Activated CD4-positive, alpha-beta T cell treated with anti-CD3 and anti-CD28 coated beads, Interleukin-2, amount 10 ng/mL, durations not matched to agents 24 days and 14 days (primary cell): ENCODE results near the gene SERINC5. TPM values are rescaled to one million over a fixed set of nuclear protein-coding genes. Genes with fewer than 3 reads are reported as not detected.
"Not testable (repeated sequence)": the region's sequence is repeated elsewhere in the genome, so short reads cannot be mapped to it uniquely, and the experiment has no call there.

ENCODE experiments used
- DNase-seq: peaks from one replicate; pipeline ENCODE4 v3.0.0; 2022
- H3K27ac Mint-ChIP-seq: one replicate; pipeline ENCODE4 v1.8.0; 2022; ENCODE audit warnings: mild to moderate bottlenecking, mixed read lengths
- H3K27me3 Mint-ChIP-seq: one replicate; pipeline ENCODE4 v1.8.0; 2022; ENCODE audit warnings: mixed read lengths
- H3K36me3 Mint-ChIP-seq: one replicate; pipeline ENCODE4 v1.8.0; 2022; ENCODE audit warnings: low read depth, mild to moderate bottlenecking, mixed read lengths
- H3K4me1 Mint-ChIP-seq: one replicate; pipeline ENCODE4 v1.8.0; 2021; ENCODE audit warnings: mixed read lengths
- H3K4me3 Mint-ChIP-seq: one replicate; pipeline ENCODE4 v1.8.0; 2022; ENCODE audit warnings: mild to moderate bottlenecking, moderate library complexity, mixed read lengths
- H3K9me3 Mint-ChIP-seq: one replicate; pipeline ENCODE4 v1.8.0; 2021; ENCODE audit warnings: mixed read lengths
- intact Hi-C: fragments of 100-400 bp; cut with micrococcal nuclease; formaldehyde crosslinking; loops from one replicate; pipeline ENCODE4 v1.15.1; 2023
- total RNA-seq: library from RNA; stranded (reverse); gene quantifications from 2 replicates; pipeline ENCODE4 v1.2.3, GENCODE V29; 2022

SERINC5 gene
- total RNA-seq, 1 donor from 2014 or later, result 21.3 TPM

DNA sequence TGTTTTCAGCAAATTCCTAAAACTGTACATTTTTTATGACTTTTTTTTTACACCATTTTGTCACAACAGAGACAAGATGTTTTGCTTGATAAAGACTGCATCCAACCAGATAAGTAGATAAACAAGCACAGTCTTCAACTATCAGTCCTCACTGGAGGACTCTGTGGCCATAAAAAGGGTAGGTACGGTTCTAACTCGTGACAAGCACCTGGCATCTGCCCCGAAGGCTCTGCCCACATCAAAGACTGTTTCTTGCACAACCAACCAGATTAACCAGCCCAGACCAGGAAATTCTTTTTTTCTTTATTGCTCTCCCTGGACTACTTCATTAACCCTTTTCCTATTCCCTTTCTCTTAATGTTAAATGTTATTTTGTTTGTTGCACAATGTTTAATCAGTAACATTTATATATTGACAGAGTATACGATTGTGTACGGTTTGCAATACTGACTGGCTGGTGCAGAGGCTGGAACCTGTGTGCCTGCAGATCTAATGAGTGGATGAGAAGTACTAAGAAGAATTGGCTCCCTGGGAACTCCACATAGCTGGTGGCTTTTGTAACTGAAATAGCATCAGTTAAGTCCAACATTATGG lies 74.1 kb downstream of the SERINC5 start:
- Mint-ChIP-seq H3K9me3 (no peaks in the 10 kb centered on the region), H3K27me3 (no peaks in the 10 kb centered on the region), H3K27ac (peak overlapping the region; percentile 92), H3K36me3 (peaks cover 29% of the 10 kb centered on the region), H3K4me1 (peaks cover 65% of the 10 kb centered on the region), H3K4me3 (peak overlapping the region; percentile 63)
- DNase-seq, result peak; percentile 87
- intact Hi-C loops, result loop anchor here (1.0 to 5.0 kb wide), 3 partner anchors 8 to 189 kb away; partner anchors contain the start of gene MTX3

DNA sequence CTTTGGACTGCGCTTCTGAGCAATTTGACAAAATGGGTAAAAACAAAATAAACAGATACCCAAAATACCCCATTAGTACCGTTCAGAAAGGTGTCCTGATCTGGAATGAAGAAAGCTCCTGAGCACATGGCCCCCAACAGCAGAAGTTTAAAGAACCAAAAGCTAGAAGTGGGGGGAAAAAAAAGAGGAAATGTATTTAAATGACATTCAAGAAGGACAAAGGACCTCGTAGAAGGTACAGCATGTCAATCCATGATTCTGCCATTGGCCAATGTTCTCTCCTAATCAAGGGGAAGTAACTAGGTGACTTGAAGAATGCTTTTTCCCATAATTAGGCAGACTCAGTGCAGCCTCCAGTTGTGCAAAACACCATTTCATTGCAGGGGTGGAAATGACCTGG lies 78.6 kb downstream of the SERINC5 start:
- H3K27me3 Mint-ChIP-seq, result no peaks in the 10 kb centered on the region
- no peak overlapping the region for H3K27ac Mint-ChIP-seq
- peaks cover 38% of the 10 kb centered on the region for H3K4me1 Mint-ChIP-seq
- peaks cover 38% of the 10 kb centered on the region for H3K36me3 Mint-ChIP-seq
- H3K9me3 Mint-ChIP-seq, result no peaks in the 10 kb centered on the region
- DNase-seq, result no peak
- H3K4me3 Mint-ChIP-seq, result no peak overlapping the region
- intact Hi-C loops, result no loop called here

DNA sequence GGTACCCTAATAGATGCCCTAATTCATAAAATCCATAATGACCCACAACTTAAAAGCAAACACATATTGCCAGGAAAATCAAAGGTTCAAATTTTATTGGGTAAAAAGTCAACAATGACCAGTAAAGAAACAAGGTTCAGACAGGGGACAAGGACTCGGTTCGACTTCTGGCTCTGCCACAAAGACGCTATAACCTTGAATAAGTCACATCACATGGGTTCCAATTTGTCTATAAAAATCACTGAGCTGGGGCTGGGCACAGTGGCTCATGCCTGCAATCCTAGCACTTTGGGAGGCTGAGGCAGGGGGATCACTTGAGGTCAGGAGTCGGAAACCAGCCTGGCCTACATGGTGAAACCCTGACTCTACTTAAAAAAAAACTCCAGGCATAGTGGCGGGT lies 80.5 kb downstream of the SERINC5 start:
- H3K4me3 Mint-ChIP-seq, result no peak overlapping the region
- no peaks in the 10 kb centered on the region for H3K27me3 Mint-ChIP-seq
- no peak overlapping the region for H3K27ac Mint-ChIP-seq
- no peak for DNase-seq
- peaks cover 19% of the 10 kb centered on the region for H3K4me1 Mint-ChIP-seq
- H3K36me3 Mint-ChIP-seq, result peaks cover 45% of the 10 kb centered on the region
- H3K9me3 Mint-ChIP-seq, result no peaks in the 10 kb centered on the region
- intact Hi-C loops, result no loop called here

DNA sequence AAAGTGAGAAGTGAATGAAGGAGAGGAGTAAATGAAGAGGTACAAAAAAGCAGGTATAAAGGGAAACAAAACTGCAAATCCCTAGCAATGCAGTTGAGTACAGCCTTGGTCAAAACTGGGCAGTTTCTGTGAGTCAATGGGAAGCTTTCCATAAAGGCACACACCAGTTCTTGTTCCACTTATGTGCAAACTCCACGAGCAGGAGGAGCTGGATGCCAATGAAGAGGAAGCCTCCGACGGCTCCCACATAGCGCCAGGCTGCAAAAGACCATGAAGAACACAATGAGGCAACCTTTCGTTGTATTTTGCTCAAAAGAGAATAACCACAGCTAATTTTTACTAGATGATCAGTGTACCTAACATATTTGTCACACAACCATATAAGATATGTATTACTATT lies 81.1 kb downstream of the SERINC5 start:
- Mint-ChIP-seq H3K4me3 (no peak overlapping the region), H3K36me3 (peaks cover 50% of the 10 kb centered on the region), H3K27ac (no peak overlapping the region), H3K9me3 (no peaks in the 10 kb centered on the region), H3K4me1 (peaks cover 16% of the 10 kb centered on the region), H3K27me3 (no peaks in the 10 kb centered on the region)
- intact Hi-C loops, result no loop called here
- no peak for DNase-seq

DNA sequence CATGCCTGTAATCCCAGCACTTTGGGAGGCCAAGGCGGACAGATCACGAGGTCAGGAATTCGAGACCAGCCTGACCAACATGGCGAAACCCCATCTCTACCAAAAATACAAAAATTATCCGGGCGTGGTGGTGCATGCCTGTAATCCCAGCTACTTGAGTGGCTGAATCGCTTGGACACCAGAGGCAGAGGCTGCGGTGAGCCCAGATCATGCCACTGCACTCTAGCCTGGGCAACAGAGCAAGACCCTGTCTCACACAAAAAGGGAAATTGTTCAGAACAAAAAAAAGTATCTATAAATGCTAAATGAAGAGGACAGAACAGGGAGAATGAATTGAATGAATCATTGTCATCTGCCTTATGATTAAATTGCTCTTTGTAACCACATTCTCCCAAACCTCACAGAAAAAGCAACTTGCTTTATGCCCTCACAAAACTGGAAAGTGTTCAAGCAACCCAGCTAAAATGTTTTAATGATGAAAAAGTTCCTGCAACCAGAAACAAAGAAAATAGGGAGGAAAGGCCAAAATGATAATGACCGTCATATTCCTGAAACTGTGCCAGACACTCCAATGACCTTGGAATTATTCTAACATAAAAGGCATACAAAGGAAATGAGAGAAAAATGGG lies 83.7 kb downstream of the SERINC5 start:
- DNase-seq, result no peak
- peak overlapping the region; percentile 19 for H3K27ac Mint-ChIP-seq

DNA sequence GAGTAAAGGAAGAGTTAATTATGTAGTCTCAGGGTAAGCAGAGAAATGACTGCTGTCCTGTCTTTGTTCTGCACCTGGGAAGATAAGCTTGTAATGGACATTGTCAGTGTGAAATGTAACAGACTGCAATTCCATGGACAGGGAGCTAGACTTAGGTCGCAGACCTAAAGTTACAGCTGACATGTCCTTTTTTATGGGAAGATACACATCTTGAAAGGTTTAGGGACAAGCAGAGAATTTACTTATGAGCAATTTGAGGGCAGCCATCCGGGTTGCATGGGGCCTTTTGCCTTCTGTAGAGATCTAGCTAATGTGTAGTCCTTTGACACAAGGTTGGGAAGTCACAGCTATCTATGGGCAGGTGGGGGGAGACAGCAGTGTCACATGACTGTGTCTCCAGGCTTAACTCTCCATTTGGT lies 85.7 kb downstream of the SERINC5 start:
- intact Hi-C loops, result no loop called here
- Mint-ChIP-seq H3K27me3 (no peaks in the 10 kb centered on the region), H3K36me3 (peaks cover 62% of the 10 kb centered on the region), H3K9me3 (no peaks in the 10 kb centered on the region), H3K27ac (peak overlapping the region; percentile 30), H3K4me3 (no peak overlapping the region), H3K4me1 (peaks cover 23% of the 10 kb centered on the region)
- no peak for DNase-seq

More for the DNA sequence above, 83.7 kb downstream of the SERINC5 start:
- no peaks in the 10 kb centered on the region for H3K9me3 Mint-ChIP-seq
- no peak overlapping the region for H3K4me3 Mint-ChIP-seq
- H3K27me3 Mint-ChIP-seq, result no peaks in the 10 kb centered on the region
- H3K36me3 Mint-ChIP-seq, result peaks cover 56% of the 10 kb centered on the region
- peaks cover 20% of the 10 kb centered on the region for H3K4me1 Mint-ChIP-seq
- intact Hi-C loops, result no loop called here

DNA sequence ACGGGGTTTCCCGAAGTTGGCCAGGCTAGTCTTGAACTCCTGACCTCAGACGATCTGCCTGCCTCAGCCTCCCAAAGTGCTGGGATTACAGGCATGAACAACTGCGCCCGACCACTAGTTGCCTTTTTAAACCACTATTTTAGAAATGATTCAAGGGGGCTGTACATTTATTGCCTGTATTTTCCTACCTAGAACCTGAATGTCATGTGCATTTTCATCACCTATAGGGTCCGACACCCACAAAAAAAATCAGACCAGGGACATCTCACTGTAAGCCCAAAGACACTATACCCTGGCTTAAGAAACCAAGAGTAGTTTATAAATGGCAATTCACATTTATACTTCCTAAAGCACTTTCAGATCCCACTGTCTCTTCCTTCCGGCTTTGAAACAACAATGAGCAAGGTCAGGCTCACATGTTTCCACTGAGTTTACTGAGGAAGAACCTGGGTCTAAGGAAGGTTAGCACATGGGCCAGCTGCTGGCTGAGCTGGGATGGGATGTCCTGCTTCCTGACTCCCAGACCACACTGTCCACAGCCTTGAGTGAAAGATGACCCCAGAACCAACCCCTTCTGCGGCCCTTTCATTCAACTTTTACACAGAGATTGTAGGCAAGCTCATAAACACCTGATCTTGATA lies 87.3 kb downstream of the SERINC5 start:
- DNase-seq, result no peak
- Mint-ChIP-seq H3K27me3 (no peaks in the 10 kb centered on the region), H3K36me3 (peaks cover 61% of the 10 kb centered on the region), H3K4me3 (no peak overlapping the region), H3K9me3 (no peaks in the 10 kb centered on the region), H3K4me1 (peaks cover 19% of the 10 kb centered on the region), H3K27ac (no peak overlapping the region)
- intact Hi-C loops, result no loop called here

DNA sequence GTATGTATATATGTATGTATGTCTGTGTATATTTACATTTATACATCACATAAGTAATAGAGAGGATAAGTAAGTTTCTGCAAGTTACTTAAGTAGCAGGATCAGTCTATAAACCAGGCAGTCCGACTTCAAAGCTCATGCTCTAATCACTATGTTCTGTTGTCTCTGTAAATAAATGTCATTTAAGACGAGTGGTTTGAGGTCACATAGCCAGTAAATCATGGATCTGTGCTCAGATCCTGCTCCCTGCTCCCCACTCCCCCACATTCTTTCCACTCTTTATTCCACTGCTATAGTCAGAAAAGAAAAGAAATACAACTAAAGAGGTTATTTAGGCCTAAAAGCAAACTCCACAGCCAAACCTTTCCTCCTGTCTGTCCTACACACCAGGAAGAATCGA lies 90.4 kb downstream of the SERINC5 start:
- H3K4me1 Mint-ChIP-seq, result peaks cover 16% of the 10 kb centered on the region
- no peak for DNase-seq
- intact Hi-C loops, result no loop called here
- H3K27me3 Mint-ChIP-seq, result no peaks in the 10 kb centered on the region
- no peak overlapping the region for H3K27ac Mint-ChIP-seq
- peaks cover 70% of the 10 kb centered on the region for H3K36me3 Mint-ChIP-seq
- no peak overlapping the region for H3K4me3 Mint-ChIP-seq
- peaks cover 5% of the 10 kb centered on the region for H3K9me3 Mint-ChIP-seq

DNA sequence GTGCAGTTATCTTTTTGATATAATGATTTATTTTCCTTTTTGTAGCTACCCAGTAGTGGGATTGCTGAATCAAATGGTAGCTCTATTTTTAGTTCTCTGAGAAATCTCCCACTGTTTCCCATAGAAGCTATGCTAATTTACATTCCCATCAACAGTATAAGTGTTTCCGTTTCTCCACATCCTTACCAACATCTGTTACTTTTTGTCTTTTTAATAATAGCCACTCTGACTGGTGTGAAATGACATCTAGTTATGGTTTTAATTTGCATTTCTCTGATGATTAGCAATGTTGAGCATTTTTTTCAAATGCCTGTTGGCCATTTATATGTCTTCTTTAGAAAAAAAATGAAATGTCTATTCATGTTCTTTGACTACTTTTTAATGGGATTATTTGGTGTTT lies 94.7 kb downstream of the SERINC5 start:
- H3K4me1 Mint-ChIP-seq, result peaks cover 8% of the 10 kb centered on the region
- intact Hi-C loops, result no loop called here
- H3K9me3 Mint-ChIP-seq, result peaks cover 5% of the 10 kb centered on the region
- no peaks in the 10 kb centered on the region for H3K27me3 Mint-ChIP-seq
- H3K36me3 Mint-ChIP-seq, result peaks cover 77% of the 10 kb centered on the region
- no peak overlapping the region for H3K27ac Mint-ChIP-seq
- DNase-seq, result no peak
- no peak overlapping the region for H3K4me3 Mint-ChIP-seq

DNA sequence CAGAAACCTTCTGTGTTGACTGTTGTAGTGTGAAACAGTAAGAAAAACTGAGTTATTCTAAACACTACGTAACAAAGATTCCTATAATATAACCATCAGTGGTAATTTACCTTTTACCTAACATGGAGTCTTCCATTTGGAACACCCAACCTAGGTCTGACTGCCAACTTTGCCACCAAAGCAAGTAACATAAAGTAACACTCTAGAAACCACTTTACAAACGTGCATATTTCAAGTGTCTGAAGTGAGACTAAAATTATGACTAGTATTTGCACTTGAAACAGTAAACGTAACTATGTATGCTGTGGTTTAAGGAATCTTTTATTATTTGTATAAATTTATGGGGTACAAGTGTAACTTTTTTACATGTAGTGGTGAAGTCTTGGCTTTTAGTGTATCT lies 95.6 kb downstream of the SERINC5 start:
- H3K4me1 Mint-ChIP-seq, result peaks cover 7% of the 10 kb centered on the region
- H3K36me3 Mint-ChIP-seq, result peaks cover 78% of the 10 kb centered on the region
- intact Hi-C loops, result no loop called here

DNA sequence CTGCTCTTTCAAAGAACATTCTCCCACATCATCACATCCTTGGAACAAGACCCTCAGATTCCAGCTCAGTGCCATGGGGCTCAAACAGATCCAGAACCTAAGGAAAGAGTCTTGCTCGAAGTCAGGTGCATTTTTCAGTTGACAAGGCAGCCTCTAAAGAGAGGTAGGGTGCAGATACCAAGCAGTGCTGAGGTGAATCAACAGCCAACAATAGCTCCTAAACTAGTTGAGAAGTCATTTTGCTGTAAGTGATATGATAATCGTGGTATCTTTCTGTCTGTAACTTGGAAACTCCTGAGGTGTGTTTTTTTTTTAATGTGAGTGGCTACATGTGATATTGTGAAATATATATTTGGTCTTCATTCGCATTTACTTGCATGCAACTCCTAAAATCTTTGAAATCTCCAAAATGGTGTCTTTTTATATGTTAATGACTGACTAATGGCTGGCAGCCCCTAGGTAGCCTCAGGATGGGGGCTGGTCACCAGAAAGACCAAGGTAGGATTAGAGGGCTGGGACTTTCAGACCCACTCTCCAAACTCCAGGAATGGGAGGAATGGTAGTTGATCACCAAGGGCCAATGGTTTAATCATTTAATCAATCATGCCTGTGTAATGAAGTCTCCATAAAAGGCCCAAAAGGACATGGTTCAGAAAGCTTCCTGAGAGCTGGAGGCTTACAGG lies 96.6 kb downstream of the SERINC5 start:
- DNase-seq, result no peak
- Mint-ChIP-seq H3K27ac (peak overlapping the region; percentile 25), H3K4me3 (no peak overlapping the region), H3K9me3 (peaks cover 5% of the 10 kb centered on the region), H3K27me3 (no peaks in the 10 kb centered on the region), H3K4me1 (peaks cover 9% of the 10 kb centered on the region), H3K36me3 (peaks cover 78% of the 10 kb centered on the region)
- intact Hi-C loops, result no loop called here

More for the DNA sequence above, 95.6 kb downstream of the SERINC5 start:
- Mint-ChIP-seq H3K27me3 (no peaks in the 10 kb centered on the region), H3K9me3 (peaks cover 5% of the 10 kb centered on the region), H3K4me3 (no peak overlapping the region), H3K27ac (no peak overlapping the region)
- DNase-seq, result no peak

DNA sequence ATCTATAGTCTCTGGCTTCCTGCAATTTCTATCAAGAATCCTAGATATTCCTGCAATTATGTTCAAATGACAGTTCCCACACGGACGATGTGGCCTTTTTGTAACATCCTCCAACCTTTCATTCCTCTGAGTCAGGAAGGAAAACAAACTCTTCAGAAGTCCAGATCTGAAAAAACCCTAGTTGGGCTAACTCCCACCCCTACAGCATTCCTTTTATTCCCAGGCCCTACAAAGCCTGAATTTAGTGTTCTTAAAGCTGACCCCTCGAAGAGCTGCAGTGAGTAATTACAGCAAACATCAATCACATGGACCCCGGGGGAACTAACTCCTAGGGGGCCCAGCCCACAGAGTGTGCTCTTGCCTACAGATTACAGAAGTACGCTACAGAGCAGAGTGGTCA lies 99.7 kb downstream of the SERINC5 start:
- no peak for DNase-seq
- peaks cover 68% of the 10 kb centered on the region for H3K36me3 Mint-ChIP-seq
- no peak overlapping the region for H3K4me3 Mint-ChIP-seq
- H3K27me3 Mint-ChIP-seq, result no peaks in the 10 kb centered on the region
- no peaks in the 10 kb centered on the region for H3K9me3 Mint-ChIP-seq
- intact Hi-C loops, result no loop called here
- H3K27ac Mint-ChIP-seq, result no peak overlapping the region
- H3K4me1 Mint-ChIP-seq, result peaks cover 22% of the 10 kb centered on the region

DNA sequence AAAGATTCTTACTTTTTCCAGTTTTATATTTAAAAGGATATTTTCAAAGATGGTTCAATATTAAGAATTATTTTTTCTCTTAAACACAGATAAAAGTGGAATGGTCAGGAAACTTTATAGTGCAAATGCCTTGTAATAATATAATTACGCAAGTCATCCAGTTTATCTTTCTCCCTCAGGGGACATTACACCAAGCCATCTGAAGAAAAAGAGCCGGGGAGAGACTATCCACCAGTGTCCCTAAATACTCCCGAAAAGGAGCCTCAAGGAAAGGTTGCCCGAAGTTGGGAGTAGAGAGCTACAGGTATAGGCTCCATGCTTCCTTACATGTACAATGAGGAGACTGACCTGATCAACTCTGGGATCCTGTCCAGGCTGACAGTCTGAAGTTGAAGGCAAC lies 101.1 kb downstream of the SERINC5 start:
- H3K36me3 Mint-ChIP-seq, result peaks cover 72% of the 10 kb centered on the region
- H3K4me3 Mint-ChIP-seq, result no peak overlapping the region
- intact Hi-C loops, result no loop called here
- no peak overlapping the region for H3K27ac Mint-ChIP-seq
- no peaks in the 10 kb centered on the region for H3K27me3 Mint-ChIP-seq
- DNase-seq, result no peak
- no peaks in the 10 kb centered on the region for H3K9me3 Mint-ChIP-seq
- H3K4me1 Mint-ChIP-seq, result peaks cover 32% of the 10 kb centered on the region

DNA sequence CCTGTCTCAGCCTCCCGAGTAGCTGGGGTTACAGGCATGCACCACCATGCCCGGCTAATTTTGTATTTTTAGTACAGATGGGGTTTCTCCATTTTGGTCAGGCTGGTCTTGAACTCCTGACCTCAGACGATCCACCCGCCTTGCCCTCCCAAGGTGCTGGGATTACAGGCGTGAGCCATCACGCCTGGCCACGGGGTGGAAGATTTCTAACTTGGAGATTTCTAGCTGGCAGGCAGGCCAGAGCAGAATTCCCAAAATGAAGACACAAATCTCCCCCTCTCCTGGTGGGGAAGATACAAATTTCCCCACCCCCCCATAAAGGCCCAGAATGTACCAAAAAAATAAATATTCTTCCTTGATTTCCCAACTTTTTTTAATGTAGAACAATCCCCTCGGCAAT lies 101.6 kb downstream of the SERINC5 start:
- H3K9me3 Mint-ChIP-seq, H3K27ac Mint-ChIP-seq, DNase-seq, H3K27me3 Mint-ChIP-seq, intact Hi-C loops, H3K4me3 Mint-ChIP-seq: not testable (repeated sequence)
- Mint-ChIP-seq H3K36me3 (peaks cover 72% of the 10 kb centered on the region), H3K4me1 (peaks cover 33% of the 10 kb centered on the region)
